ENCODE results near the gene AOAH. TPM values are rescaled to one million over a fixed set of nuclear protein-coding genes. Genes with fewer than 3 reads are reported as not detected.
"Not testable (repeated sequence)": the region's sequence is repeated elsewhere in the genome, so short reads cannot be mapped to it uniquely, and the experiment has no call there.

The AOAH gene
- total RNA-seq, 1 donor from 2014 or later: not detected

- Mint-ChIP-seq H3K27me3 (ENCODE audit: low read depth) (no peaks in the 10 kb centered on the region), H3K4me1 (no peaks in the 10 kb centered on the region), H3K27ac (ENCODE audit: unreplicated experiment) (no peak overlapping the region), H3K9me3 (peaks cover 4% of the 10 kb centered on the region), H3K36me3 (ENCODE audit: low read depth) (no peaks in the 10 kb centered on the region), H3K4me3 (no peak overlapping the region)
- TF ChIP-seq, protein P1, sequence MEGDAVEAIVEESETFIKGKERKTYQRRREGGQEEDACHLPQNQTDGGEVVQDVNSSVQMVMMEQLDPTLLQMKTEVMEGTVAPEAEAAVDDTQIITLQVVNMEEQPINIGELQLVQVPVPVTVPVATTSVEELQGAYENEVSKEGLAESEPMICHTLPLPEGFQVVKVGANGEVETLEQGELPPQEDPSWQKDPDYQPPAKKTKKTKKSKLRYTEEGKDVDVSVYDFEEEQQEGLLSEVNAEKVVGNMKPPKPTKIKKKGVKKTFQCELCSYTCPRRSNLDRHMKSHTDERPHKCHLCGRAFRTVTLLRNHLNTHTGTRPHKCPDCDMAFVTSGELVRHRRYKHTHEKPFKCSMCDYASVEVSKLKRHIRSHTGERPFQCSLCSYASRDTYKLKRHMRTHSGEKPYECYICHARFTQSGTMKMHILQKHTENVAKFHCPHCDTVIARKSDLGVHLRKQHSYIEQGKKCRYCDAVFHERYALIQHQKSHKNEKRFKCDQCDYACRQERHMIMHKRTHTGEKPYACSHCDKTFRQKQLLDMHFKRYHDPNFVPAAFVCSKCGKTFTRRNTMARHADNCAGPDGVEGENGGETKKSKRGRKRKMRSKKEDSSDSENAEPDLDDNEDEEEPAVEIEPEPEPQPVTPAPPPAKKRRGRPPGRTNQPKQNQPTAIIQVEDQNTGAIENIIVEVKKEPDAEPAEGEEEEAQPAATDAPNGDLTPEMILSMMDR (conservative IDR thresholded peaks at IDR 0.05): no peak
- no peak for DNase-seq (ENCODE audit: low read depth, low spot score)
These were observed 252.1 kb downstream of the AOAH start for GRCh38 chr7:36472141-36472729.

DNA sequence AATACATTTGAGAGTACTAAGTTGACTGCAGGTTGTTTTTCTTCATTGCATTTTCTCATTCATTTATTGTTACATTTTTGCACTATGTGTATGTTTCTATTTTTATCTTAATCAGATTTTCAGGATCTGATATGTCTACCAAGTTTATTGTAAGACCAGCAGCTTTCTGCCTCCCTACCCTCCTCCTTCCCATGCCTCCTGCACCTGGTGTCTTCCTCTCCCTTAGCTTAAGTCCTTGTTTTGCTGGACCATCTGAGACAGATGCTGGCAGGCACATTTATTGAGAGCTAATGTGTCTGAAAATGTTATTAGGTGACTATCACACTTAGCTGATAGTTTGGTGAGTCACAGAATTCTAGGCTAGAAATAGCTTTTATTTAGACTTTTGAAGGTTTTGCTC lies 255.1 kb downstream of the AOAH start:
- H3K4me3 Mint-ChIP-seq: no peak overlapping the region
- H3K9me3 Mint-ChIP-seq: peaks cover 4% of the 10 kb centered on the region
- TF ChIP-seq, protein P1 (conservative IDR thresholded peaks at IDR 0.05): no peak
- H3K36me3 Mint-ChIP-seq (ENCODE audit: low read depth): peaks cover 2% of the 10 kb centered on the region
- H3K27ac Mint-ChIP-seq (ENCODE audit: unreplicated experiment): no peak overlapping the region
- no peak for DNase-seq (ENCODE audit: low read depth, low spot score)
- H3K27me3 Mint-ChIP-seq (ENCODE audit: low read depth): no peaks in the 10 kb centered on the region
- no peaks in the 10 kb centered on the region for H3K4me1 Mint-ChIP-seq

DNA sequence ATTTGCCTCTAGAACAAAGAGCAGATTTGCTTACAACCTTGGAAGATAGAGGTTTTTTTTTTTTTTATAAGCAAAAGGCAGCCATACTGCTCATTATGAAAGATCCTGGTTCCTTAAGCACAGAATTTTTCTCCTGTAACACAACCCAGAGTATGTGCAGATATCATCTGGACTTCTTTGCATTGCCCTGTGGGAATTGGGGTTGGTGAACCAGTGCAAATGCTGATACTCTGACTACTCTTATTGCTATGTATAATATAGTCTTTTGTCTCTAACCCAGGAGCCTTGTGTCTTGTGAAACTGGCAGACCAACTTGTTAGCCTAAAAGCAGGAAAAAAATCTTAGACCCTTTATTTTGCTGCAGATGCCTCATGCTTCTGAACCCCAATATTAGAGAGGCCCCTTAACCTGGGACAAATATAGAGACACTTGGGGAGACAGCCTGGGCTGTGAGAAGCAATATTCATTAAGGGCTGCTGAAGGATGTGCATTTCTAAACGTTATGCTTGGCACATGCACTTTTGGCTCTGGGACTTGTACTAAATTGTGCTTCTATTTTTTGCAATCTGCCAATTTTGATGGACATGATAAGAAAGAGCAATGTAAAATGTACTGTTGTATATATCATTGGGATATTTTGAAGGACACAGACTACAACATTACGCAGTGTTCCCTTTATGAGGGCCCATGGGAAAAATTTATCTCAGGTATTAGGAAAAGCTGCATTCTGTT lies 255.8 kb downstream of the AOAH start:
- TF ChIP-seq, protein P1 (conservative IDR thresholded peaks at IDR 0.05): no peak
- H3K27me3 Mint-ChIP-seq (ENCODE audit: low read depth): no peaks in the 10 kb centered on the region
- no peak overlapping the region for H3K4me3 Mint-ChIP-seq
- H3K36me3 Mint-ChIP-seq (ENCODE audit: low read depth): peaks cover 2% of the 10 kb centered on the region
- H3K27ac Mint-ChIP-seq (ENCODE audit: unreplicated experiment): no peak overlapping the region
- no peak for DNase-seq (ENCODE audit: low read depth, low spot score)
- H3K4me1 Mint-ChIP-seq: no peaks in the 10 kb centered on the region
- H3K9me3 Mint-ChIP-seq: peaks cover 4% of the 10 kb centered on the region

GRCh38 chr7:36466001-36466400 lies 258.3 kb downstream of the AOAH start:
- DNase-seq (ENCODE audit: low read depth, low spot score); H3K9me3 Mint-ChIP-seq; H3K4me3 Mint-ChIP-seq; H3K27ac Mint-ChIP-seq (ENCODE audit: unreplicated experiment); H3K4me1 Mint-ChIP-seq; H3K27me3 Mint-ChIP-seq (ENCODE audit: low read depth); H3K36me3 Mint-ChIP-seq (ENCODE audit: low read depth): not testable (repeated sequence)

- H3K36me3 Mint-ChIP-seq (ENCODE audit: low read depth): peaks cover 2% of the 10 kb centered on the region
- H3K27ac Mint-ChIP-seq (ENCODE audit: unreplicated experiment): no peak overlapping the region
- peaks cover 4% of the 10 kb centered on the region for H3K9me3 Mint-ChIP-seq
- H3K27me3 Mint-ChIP-seq (ENCODE audit: low read depth): no peaks in the 10 kb centered on the region
- TF ChIP-seq, protein P1 (conservative IDR thresholded peaks at IDR 0.05): no peak
- H3K4me3 Mint-ChIP-seq: no peak overlapping the region
- H3K4me1 Mint-ChIP-seq: no peaks in the 10 kb centered on the region
- no peak for DNase-seq (ENCODE audit: low read depth, low spot score)
These were observed 260.0 kb downstream of the AOAH start for GRCh38 chr7:36464271-36464670.
